Upper lobe of right lung (tissue), 1 donor: Measurements from ENCODE around the gene GHRHR. TPM values are rescaled to one million over a fixed set of nuclear protein-coding genes. Genes with fewer than 3 reads are reported as not detected.

Experiments used
- ATAC-seq: fragments of 200-7000 bp; cut with Tn5 transposase; one replicate; pipeline ENCODE4 v1.9.1; 2020; ENCODE audit warnings: mild to moderate bottlenecking, moderate library complexity
- DNase-seq: peaks from one replicate; pipeline ENCODE4 v3.0.0-alpha.2; 2020
- H3K27ac ChIP-seq: fragments of 200-600 bp; one replicate; pipeline ENCODE4 v1.8.0; 2022
- H3K27me3 ChIP-seq: fragments of 200-600 bp; one replicate; pipeline ENCODE4 v1.8.0; 2022; ENCODE audit warnings: mild to moderate bottlenecking
- H3K36me3 ChIP-seq: fragments of 200-600 bp; one replicate; pipeline ENCODE4 v1.8.0; 2022
- H3K4me1 ChIP-seq: fragments of 200-600 bp; one replicate; pipeline ENCODE4 v1.8.0; 2022
- H3K4me3 ChIP-seq: fragments of 200-600 bp; one replicate; pipeline ENCODE4 v1.8.0; 2022; ENCODE audit warnings: mild to moderate bottlenecking
- H3K9me3 ChIP-seq: fragments of 200-600 bp; one replicate; pipeline ENCODE4 v1.8.0; 2022
- CTCF ChIP-seq: fragments of 200-600 bp; IDR thresholded peaks from one replicate; pipeline ENCODE4 v1.8.0; 2022; ENCODE audit warnings: antibody characterized with exemption
- intact Hi-C: fragments of 100-400 bp; cut with DNase I; formaldehyde crosslinking; loops from one replicate; pipeline ENCODE4 v1.11.0; 2022
- total RNA-seq: library from RNA; stranded (reverse); fragmentation: NEBNext Ultra II Directional; extraction: Animal tissue kit (Norgen Biotek cat#: 25700); gene quantifications from one replicate; pipeline ENCODE4 v1.2.1, GENCODE V29; 2021
- donor health status: DM: no; HTN: yes; CAD: no; lungs with severe emphysema.

The GHRHR gene
- total RNA-seq, 1 donor from 2014 or later: not detected

GRCh38 chr7:30928254-30928872, 35.4 kb upstream of the GHRHR start:
- no peak for ATAC-seq
- DNase-seq: peak; percentile 23

GRCh38 chr7:30929686-30930085, 34.1 kb upstream of the GHRHR start:
- ATAC-seq (no peak), DNase-seq (peak; percentile 27)
- H3K36me3 ChIP-seq: peaks cover 15% of the 10 kb centered on the region
- no peaks in the 10 kb centered on the region for H3K27me3 ChIP-seq
- intact Hi-C loops: no loop called here
- no peak for TF ChIP-seq CTCF
- H3K4me1 ChIP-seq: peaks cover 3% of the 10 kb centered on the region
- H3K27ac ChIP-seq: no peak overlapping the region
- no peaks in the 10 kb centered on the region for H3K9me3 ChIP-seq
- H3K4me3 ChIP-seq: no peak overlapping the region

More at GRCh38 chr7:30928254-30928872, 35.4 kb upstream of the GHRHR start:
- no peak for TF ChIP-seq CTCF
- peaks cover 3% of the 10 kb centered on the region for H3K4me1 ChIP-seq
- H3K4me3 ChIP-seq: no peak overlapping the region
- H3K36me3 ChIP-seq: peaks cover 29% of the 10 kb centered on the region
- H3K9me3 ChIP-seq: no peaks in the 10 kb centered on the region
- no peaks in the 10 kb centered on the region for H3K27me3 ChIP-seq
- intact Hi-C loops: no loop called here
- no peak overlapping the region for H3K27ac ChIP-seq

- ATAC-seq (no peak), DNase-seq (peak; percentile 40)
- no peak for TF ChIP-seq CTCF
- Histone ChIP-seq H3K9me3 (no peaks in the 10 kb centered on the region), H3K36me3 (peaks cover 6% of the 10 kb centered on the region), H3K4me1 (peaks cover 3% of the 10 kb centered on the region), H3K27me3 (no peaks in the 10 kb centered on the region), H3K4me3 (no peak overlapping the region), H3K27ac (no peak overlapping the region)
- intact Hi-C loops: no loop called here
Observed at GRCh38 chr7:30930621-30931020, 33.1 kb upstream of the GHRHR start.

GRCh38 chr7:30931161-30931928, 32.4 kb upstream of the GHRHR start:
- TF ChIP-seq CTCF: no peak
- Histone ChIP-seq H3K9me3 (no peaks in the 10 kb centered on the region), H3K4me1 (peaks cover 3% of the 10 kb centered on the region), H3K36me3 (no peaks in the 10 kb centered on the region), H3K27ac (no peak overlapping the region), H3K27me3 (no peaks in the 10 kb centered on the region), H3K4me3 (no peak overlapping the region)
- intact Hi-C loops: no loop called here
- DNase-seq: peak; percentile 60
- ATAC-seq: no peak

GRCh38 chr7:30931929-30932540, 31.7 kb upstream of the GHRHR start:
- Histone ChIP-seq H3K27me3 (no peaks in the 10 kb centered on the region), H3K36me3 (no peaks in the 10 kb centered on the region), H3K4me1 (peaks cover 3% of the 10 kb centered on the region), H3K27ac (no peak overlapping the region), H3K4me3 (no peak overlapping the region), H3K9me3 (no peaks in the 10 kb centered on the region)
- intact Hi-C loops: no loop called here
- ATAC-seq: no peak
- DNase-seq: peak; percentile 37
- TF ChIP-seq CTCF: no peak
